ENCODE results near the gene EFNA2. TPM values are rescaled to one million over a fixed set of nuclear protein-coding genes. Genes with fewer than 3 reads are reported as not detected.
A peak's percentile ranks its signal among the peaks of the same experiment; 100 is the strongest.

EFNA2 gene
- total RNA-seq, 4 donors from 2014 or later: 0.76 TPM; not detected in 3

DNA sequence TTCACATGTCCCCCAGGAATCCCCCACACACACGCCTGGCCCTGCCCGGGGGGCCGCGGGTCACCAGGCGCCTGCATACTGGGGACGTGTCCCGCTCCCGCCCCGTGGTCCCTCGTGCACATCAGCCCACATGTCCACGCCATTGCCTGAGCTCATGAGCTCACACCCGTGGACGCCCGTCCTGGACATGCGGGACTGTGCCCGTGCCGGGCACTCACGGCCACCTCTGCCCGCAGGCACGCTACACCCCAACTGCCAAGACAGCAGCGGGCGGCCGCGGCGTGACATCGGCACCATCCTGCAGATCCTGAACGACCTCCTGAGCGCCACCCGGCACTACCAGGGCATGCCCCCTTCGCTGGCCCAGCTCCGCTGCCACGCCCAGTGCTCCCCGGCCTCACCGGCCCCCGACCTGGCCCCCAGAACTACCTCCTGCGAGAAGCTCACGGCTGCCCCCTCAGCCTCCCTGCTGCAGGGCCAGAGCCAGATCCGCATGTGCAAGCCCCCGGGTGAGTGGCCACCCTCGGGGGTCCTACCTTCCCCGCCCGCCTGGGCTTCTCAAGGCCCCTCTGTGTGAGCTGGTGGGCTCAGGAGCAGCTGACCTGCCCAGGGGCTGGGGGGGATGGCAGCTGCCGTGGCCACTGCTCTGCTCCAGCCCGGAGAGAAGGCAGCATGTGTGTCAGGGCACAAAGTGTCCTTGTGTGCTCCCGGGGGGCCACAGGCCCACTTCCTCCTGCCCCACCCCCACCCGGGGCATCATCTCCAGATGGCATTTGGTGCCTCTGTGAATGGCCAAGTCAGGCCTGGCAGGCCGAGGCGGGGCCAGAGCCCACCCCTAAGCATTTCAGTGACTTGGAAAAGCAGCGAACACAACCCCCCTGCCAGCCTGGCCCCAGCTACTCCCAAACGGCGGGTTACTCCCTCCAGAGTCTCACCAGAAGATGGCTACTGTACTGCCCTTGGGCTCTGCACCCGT, 30.2 kb upstream of the EFNA2 start:
- peak overlapping the region; percentile 96 to 98 for H3K27ac ChIP-seq
- H3K9me3 ChIP-seq: no peaks in the 10 kb centered on the region
- no peaks in the 10 kb centered on the region for H3K27me3 ChIP-seq
- H3K4me3 ChIP-seq: no peak overlapping the region
- peaks cover 10 to 53% of the 10 kb centered on the region in 2 donors for H3K4me1 ChIP-seq
- no peaks in the 10 kb centered on the region for H3K36me3 ChIP-seq
- no peak for DNase-seq
- no peak for TF ChIP-seq POLR2A (IDR thresholded peaks at IDR 0.05)
- TF ChIP-seq, protein P1, sequence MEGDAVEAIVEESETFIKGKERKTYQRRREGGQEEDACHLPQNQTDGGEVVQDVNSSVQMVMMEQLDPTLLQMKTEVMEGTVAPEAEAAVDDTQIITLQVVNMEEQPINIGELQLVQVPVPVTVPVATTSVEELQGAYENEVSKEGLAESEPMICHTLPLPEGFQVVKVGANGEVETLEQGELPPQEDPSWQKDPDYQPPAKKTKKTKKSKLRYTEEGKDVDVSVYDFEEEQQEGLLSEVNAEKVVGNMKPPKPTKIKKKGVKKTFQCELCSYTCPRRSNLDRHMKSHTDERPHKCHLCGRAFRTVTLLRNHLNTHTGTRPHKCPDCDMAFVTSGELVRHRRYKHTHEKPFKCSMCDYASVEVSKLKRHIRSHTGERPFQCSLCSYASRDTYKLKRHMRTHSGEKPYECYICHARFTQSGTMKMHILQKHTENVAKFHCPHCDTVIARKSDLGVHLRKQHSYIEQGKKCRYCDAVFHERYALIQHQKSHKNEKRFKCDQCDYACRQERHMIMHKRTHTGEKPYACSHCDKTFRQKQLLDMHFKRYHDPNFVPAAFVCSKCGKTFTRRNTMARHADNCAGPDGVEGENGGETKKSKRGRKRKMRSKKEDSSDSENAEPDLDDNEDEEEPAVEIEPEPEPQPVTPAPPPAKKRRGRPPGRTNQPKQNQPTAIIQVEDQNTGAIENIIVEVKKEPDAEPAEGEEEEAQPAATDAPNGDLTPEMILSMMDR (IDR thresholded peaks at IDR 0.05): no peak
- intact Hi-C loops (cut with DNase I; ENCODE audit: low total_unique reads): no loop called here

DNA sequence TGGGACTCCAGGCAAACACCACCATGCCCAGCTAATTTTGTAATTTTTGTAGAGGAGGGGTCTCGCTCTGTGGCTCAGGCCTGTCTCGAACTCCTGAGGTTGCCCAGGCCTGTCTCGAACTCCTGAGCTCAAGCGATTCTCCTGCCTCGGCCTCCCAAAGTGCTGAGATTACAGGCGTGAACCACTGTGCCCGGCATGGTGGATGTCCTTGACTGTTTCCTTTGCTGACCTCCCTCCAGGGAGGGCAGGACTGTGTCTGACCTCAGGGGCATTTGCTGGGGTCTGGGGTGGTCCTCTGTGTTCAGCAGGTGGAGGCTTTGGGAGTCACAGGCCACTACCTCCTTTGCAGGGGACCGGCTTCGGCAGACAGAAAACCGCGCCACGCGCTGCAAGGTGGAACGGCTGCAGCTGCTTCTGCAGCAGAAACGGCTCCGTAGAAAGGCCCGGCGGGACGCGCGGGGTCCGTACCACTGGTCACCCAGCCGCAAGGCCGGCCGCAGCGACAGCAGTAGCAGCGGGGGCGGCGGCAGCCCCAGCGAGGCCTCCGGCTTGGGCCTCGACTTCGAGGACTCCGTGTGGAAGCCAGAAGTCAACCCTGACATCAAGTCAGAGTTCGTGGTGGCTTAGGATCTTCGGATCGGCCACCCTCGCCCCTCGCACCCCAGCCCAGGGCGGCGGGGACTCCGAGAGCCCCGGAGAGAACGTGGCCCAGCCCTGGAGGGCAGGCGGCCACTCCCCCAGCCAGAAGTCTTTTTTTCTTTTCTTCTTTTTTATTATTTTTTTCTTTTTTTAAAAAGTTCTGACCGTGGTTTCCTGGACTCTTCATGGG, 28.8 kb upstream of the EFNA2 start:
- peaks cover 12 to 54% of the 10 kb centered on the region in 2 donors for H3K4me1 ChIP-seq
- H3K27ac ChIP-seq: peak overlapping the region; percentile 94 to 95
- no peaks in the 10 kb centered on the region for H3K27me3 ChIP-seq

DNA sequence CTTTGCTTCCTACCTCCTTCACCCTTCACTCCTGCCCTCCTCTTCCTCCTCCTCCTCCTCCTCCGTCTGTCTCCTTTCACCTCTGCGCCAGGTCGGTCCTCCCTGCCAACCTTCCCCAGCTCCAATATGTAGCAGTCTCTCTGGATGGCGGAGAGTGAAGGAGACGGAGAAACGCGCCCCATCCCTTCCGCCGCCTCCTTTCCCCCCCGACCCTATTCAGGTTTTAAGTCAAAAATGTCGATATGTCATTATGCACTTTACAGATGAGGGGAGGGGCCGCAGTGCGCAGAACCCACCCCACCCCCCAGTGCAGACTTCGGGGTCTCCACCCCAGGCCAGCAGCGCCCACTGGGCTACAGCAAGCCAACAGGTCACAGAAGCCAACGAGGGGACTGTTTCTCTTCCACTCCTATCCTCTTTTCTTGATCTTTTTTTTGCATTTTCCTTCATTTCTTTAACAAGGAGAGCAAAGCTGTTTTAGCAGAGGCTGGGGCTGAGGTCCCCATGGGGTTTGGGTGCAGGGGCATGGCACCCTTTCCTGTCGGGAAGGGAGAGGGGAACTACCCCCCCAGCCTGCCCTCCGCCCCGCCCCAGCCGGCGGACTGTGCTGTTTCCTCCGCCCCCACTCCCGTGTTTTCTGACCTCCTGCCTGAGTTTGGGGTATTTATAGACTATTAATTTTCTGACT, 28.1 kb upstream of the EFNA2 start:
- intact Hi-C loops (cut with DNase I; ENCODE audit: low total_unique reads): no loop called here
- Histone ChIP-seq H3K36me3 (no peaks in the 10 kb centered on the region), H3K4me1 (peaks cover 12 to 62% of the 10 kb centered on the region in 2 donors)

More for the DNA sequence above, 28.8 kb upstream of the EFNA2 start:
- intact Hi-C loops (cut with DNase I; ENCODE audit: low total_unique reads): no loop called here
- no peak for DNase-seq
- Histone ChIP-seq H3K9me3 (no peaks in the 10 kb centered on the region), H3K4me3 (no peak overlapping the region), H3K36me3 (no peaks in the 10 kb centered on the region)
- TF ChIP-seq, protein P1 (IDR thresholded peaks at IDR 0.05): no peak
- no peak for TF ChIP-seq POLR2A (IDR thresholded peaks at IDR 0.05)

DNA sequence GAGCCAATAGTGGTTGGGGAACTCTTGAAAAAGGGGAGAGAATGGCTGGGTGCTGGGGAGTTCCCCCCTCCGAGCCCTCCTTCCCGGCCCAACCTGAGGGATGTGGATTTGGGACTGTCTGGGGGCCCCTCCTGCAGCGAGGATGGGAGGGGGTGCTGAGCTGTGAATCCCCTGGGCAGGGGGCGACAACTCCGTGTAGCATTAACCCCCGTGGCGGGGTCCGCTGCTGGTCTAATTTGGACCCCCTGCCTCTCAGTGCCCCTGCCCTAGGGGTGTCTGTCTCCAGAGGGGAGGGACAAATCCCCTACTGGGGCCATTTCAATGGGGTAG, 27.5 kb upstream of the EFNA2 start:
- H3K4me1 ChIP-seq: peaks cover 12 to 64% of the 10 kb centered on the region in 2 donors
- H3K4me3 ChIP-seq: no peak overlapping the region
- H3K27me3 ChIP-seq: no peaks in the 10 kb centered on the region
- no peaks in the 10 kb centered on the region for H3K36me3 ChIP-seq
- H3K9me3 ChIP-seq: no peaks in the 10 kb centered on the region
- TF ChIP-seq, protein P1 (IDR thresholded peaks at IDR 0.05): no peak
- TF ChIP-seq POLR2A (IDR thresholded peaks at IDR 0.05): no peak
- H3K27ac ChIP-seq: peak overlapping the region; percentile 94 to 95
- DNase-seq: no peak
- intact Hi-C loops (cut with DNase I; ENCODE audit: low total_unique reads): no loop called here

More for the DNA sequence above, 28.1 kb upstream of the EFNA2 start:
- no peaks in the 10 kb centered on the region for H3K9me3 ChIP-seq
- H3K27ac ChIP-seq: peak overlapping the region; percentile 94 to 95
- no peak for TF ChIP-seq POLR2A (IDR thresholded peaks at IDR 0.05)
- TF ChIP-seq, protein P1 (IDR thresholded peaks at IDR 0.05): no peak
- no peak overlapping the region for H3K4me3 ChIP-seq
- DNase-seq: no peak
- no peaks in the 10 kb centered on the region for H3K27me3 ChIP-seq

Measured in uterus (tissue), 4 donors.